ENCODE data around the gene LAMA4. TPM values are rescaled to one million over a fixed set of nuclear protein-coding genes. Genes with fewer than 3 reads are reported as not detected.

Gene LAMA4
- total RNA-seq, 1 donor from 2014 or later: 1.1 TPM

DNA sequence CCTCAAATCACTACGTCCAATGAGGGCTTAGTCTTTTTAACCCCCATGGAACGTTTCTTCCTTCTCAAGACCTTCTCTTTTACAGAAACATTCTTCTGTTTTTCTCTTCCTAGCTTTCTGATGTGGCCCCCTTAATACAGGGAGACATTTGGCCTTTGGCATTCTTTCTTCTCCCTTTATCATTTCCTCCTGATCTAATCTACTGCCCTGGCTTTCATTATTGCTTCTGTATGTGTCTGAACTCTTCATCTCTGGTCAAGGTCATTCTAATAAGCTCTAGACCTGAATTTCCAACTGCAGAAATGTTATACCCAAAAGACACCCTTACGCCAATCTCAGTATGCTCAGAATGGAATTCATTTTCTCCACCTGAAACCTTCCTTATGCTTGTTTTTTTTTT is 18.4 kb upstream of the LAMA4 start:
- Mint-ChIP-seq H3K4me3 (ENCODE audit: low read depth) (no peak overlapping the region), H3K4me1 (ENCODE audit: low read depth) (peaks cover 2% of the 10 kb centered on the region), H3K27me3 (peaks cover 7% of the 10 kb centered on the region), H3K27ac (no peak overlapping the region), H3K36me3 (ENCODE audit: insufficient read depth) (no peaks in the 10 kb centered on the region), H3K9me3 (ENCODE audit: low read depth) (no peaks in the 10 kb centered on the region)
- TF ChIP-seq, protein P1, sequence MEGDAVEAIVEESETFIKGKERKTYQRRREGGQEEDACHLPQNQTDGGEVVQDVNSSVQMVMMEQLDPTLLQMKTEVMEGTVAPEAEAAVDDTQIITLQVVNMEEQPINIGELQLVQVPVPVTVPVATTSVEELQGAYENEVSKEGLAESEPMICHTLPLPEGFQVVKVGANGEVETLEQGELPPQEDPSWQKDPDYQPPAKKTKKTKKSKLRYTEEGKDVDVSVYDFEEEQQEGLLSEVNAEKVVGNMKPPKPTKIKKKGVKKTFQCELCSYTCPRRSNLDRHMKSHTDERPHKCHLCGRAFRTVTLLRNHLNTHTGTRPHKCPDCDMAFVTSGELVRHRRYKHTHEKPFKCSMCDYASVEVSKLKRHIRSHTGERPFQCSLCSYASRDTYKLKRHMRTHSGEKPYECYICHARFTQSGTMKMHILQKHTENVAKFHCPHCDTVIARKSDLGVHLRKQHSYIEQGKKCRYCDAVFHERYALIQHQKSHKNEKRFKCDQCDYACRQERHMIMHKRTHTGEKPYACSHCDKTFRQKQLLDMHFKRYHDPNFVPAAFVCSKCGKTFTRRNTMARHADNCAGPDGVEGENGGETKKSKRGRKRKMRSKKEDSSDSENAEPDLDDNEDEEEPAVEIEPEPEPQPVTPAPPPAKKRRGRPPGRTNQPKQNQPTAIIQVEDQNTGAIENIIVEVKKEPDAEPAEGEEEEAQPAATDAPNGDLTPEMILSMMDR (IDR thresholded peaks at IDR 0.05; ENCODE audit: unreplicated experiment): no peak
- no peak for DNase-seq (ENCODE audit: low spot score, unreplicated experiment)

DNA sequence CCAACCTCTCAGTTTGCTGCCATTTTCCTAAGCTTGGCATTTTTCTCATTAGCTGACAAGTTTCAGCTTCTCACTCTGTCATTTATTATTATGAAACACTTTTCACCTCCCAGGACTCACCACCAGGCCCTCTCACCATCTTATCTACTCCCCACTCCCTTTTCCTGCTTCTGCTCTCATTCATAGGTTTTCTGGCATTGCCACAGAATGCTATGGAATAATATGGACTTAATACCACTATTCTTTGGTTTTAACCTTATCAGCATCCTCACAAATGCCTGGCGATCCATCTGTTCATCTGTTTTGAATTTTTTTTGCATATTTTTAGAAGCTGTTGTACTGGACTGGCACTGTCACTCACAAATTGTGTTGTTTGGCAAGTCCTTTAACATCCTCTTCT is 16.4 kb upstream of the LAMA4 start:
- H3K27ac Mint-ChIP-seq: no peak overlapping the region
- H3K4me1 Mint-ChIP-seq (ENCODE audit: low read depth): peaks cover 2% of the 10 kb centered on the region
- H3K36me3 Mint-ChIP-seq (ENCODE audit: insufficient read depth): no peaks in the 10 kb centered on the region
- H3K4me3 Mint-ChIP-seq (ENCODE audit: low read depth): no peak overlapping the region
- no peak for DNase-seq (ENCODE audit: low spot score, unreplicated experiment)
- H3K27me3 Mint-ChIP-seq: peaks cover 7% of the 10 kb centered on the region
- TF ChIP-seq, protein P1 (IDR thresholded peaks at IDR 0.05; ENCODE audit: unreplicated experiment): no peak
- H3K9me3 Mint-ChIP-seq (ENCODE audit: low read depth): no peaks in the 10 kb centered on the region

DNA sequence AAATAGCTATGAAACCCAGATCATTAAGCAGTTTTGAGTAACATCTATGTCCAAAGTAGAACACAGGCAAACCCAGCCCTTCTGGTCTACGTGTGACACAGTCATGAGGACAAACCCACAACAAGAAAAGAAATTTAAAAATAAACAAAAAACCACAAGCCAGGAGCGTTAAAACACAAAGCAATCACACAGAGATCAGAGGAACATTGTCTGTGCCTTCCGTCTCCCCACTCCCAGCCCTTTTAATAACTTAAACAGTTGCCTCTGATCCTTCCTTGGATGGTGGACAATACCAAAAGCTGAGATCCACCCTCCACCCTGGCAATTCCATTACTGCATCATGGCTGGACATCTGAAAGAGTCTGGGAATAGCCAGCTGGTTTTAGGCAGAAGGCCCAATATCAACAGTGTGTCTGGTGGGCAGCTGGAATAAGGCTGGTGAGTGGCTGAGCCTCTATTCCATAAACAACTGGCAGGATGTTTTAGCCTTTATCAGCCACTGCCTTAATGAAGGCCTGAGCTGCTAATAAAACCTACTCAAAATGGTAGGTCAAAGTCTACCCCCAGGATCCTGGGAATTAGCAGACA is 15.7 kb upstream of the LAMA4 start:
- Mint-ChIP-seq H3K36me3 (ENCODE audit: insufficient read depth) (no peaks in the 10 kb centered on the region), H3K9me3 (ENCODE audit: low read depth) (no peaks in the 10 kb centered on the region), H3K27ac (no peak overlapping the region), H3K4me3 (ENCODE audit: low read depth) (no peak overlapping the region), H3K4me1 (ENCODE audit: low read depth) (peaks cover 2% of the 10 kb centered on the region), H3K27me3 (peaks cover 7% of the 10 kb centered on the region)
- DNase-seq (ENCODE audit: low spot score, unreplicated experiment): no peak
- TF ChIP-seq, protein P1 (IDR thresholded peaks at IDR 0.05; ENCODE audit: unreplicated experiment): no peak

DNA sequence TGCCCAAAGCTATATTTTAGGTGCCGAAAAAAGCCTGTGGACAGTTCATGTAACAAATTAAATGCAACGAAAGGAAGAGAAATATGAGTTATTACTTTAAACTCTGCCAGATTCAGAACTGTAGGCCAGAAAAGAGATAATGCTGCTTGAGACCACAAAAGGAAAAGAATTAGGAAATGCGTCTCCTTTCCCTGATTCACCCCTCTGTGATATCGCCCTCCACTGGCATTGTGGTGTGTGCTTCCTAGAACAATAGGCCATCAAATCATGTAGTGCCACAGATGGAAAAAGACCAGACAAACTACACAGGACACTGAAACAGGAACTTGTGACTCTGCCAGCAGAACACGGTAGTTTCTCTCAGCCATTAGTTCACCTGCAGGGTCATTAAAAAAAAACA is 14.7 kb upstream of the LAMA4 start:
- TF ChIP-seq, protein P1 (IDR thresholded peaks at IDR 0.05; ENCODE audit: unreplicated experiment): no peak
- Mint-ChIP-seq H3K36me3 (ENCODE audit: insufficient read depth) (no peaks in the 10 kb centered on the region), H3K4me1 (ENCODE audit: low read depth) (peaks cover 2% of the 10 kb centered on the region), H3K9me3 (ENCODE audit: low read depth) (no peaks in the 10 kb centered on the region), H3K27me3 (peaks cover 7% of the 10 kb centered on the region), H3K4me3 (ENCODE audit: low read depth) (no peak overlapping the region), H3K27ac (no peak overlapping the region)
- no peak for DNase-seq (ENCODE audit: low spot score, unreplicated experiment)

DNA sequence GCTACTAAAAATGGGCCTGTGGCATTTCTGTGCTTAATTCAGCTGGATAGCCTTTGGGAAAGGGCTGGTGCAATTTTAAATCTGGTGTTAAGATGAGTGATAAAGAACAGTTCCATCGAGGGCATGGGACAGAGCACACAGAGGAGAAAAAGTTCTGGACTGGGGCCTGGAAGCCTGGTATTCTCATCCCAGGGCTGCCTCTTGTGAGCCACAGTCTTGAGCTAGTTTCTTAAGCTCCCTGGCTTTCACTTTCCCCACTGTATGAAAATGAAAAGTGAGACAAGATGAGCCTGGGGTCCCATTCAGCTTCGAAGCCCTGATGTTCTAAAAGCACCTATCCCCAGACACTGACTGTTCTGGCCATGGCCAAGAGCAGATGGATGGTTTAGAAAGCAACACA is 14.3 kb upstream of the LAMA4 start:
- no peak overlapping the region for H3K4me3 Mint-ChIP-seq (ENCODE audit: low read depth)
- H3K4me1 Mint-ChIP-seq (ENCODE audit: low read depth): peaks cover 2% of the 10 kb centered on the region
- H3K9me3 Mint-ChIP-seq (ENCODE audit: low read depth): no peaks in the 10 kb centered on the region
- DNase-seq (ENCODE audit: low spot score, unreplicated experiment): no peak
- no peaks in the 10 kb centered on the region for H3K36me3 Mint-ChIP-seq (ENCODE audit: insufficient read depth)
- no peak overlapping the region for H3K27ac Mint-ChIP-seq
- TF ChIP-seq, protein P1 (IDR thresholded peaks at IDR 0.05; ENCODE audit: unreplicated experiment): no peak
- H3K27me3 Mint-ChIP-seq: peaks cover 7% of the 10 kb centered on the region

Data from progenitor cell of endocrine pancreas (in vitro differentiated cells).